ENCODE results near the gene TMEM270. TPM values are rescaled to one million over a fixed set of nuclear protein-coding genes. Genes with fewer than 3 reads are reported as not detected.

TMEM270 gene
- total RNA-seq, 6 donors from 2014 or later = not detected

GRCh38 chr7:73893342-73894101 is 32.6 kb downstream of the TMEM270 start:
- 69 to 74% methylated on average over 13 to 14 of the region's 22 CpGs for WGBS, 2 donors

DNA sequence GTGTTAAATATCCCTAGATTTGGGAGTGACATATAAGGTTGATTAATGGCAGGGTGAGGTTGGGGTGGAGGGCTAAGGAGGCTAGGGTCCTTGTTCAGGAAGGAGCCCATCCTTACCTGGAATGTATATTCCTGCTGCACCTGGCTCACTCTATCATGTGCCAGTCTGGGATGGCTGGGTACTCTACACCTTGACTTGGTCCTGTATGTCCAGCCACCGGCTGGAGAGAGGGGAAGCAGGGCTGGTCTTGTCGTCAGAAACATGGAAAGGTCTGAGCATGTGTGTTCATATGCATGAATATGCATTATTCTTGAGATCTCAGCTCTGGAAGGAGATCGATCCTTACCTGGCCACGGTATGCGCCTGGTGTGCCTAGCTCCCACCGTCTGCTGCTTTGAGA is 33.2 kb downstream of the TMEM270 start:
- ATAC-seq (ENCODE audit: low FRiP score in 2 of 2) (no peak), DNase-seq (no peak)
- Histone ChIP-seq H3K4me3 (no peak overlapping the region), H3K9me3 (no peaks in the 10 kb centered on the region), H3K27ac (peak overlapping the region; percentile 45 to 71 (median 66)), H3K27me3 (no peaks in the 10 kb centered on the region), H3K4me1 (peaks cover 0 to 21% (median 9%) of the 10 kb centered on the region in 4 donors), H3K36me3 (no peaks in the 10 kb centered on the region)
- TF ChIP-seq, protein P1, sequence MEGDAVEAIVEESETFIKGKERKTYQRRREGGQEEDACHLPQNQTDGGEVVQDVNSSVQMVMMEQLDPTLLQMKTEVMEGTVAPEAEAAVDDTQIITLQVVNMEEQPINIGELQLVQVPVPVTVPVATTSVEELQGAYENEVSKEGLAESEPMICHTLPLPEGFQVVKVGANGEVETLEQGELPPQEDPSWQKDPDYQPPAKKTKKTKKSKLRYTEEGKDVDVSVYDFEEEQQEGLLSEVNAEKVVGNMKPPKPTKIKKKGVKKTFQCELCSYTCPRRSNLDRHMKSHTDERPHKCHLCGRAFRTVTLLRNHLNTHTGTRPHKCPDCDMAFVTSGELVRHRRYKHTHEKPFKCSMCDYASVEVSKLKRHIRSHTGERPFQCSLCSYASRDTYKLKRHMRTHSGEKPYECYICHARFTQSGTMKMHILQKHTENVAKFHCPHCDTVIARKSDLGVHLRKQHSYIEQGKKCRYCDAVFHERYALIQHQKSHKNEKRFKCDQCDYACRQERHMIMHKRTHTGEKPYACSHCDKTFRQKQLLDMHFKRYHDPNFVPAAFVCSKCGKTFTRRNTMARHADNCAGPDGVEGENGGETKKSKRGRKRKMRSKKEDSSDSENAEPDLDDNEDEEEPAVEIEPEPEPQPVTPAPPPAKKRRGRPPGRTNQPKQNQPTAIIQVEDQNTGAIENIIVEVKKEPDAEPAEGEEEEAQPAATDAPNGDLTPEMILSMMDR (IDR thresholded peaks at IDR 0.05) = no peak
- TF ChIP-seq POLR2AphosphoS5 (IDR thresholded peaks at IDR 0.05) = no peak
- TF ChIP-seq POLR2A (IDR thresholded peaks at IDR 0.05) = no peak
- no peak for TF ChIP-seq EP300 (IDR thresholded peaks at IDR 0.05)
- WGBS, 2 donors = 83 to 88% methylated on average over 6 of the region's 6 CpGs

More at GRCh38 chr7:73893342-73894101, 32.6 kb downstream of the TMEM270 start:
- peak; percentile 44 to 61 for ATAC-seq (ENCODE audit: low FRiP score in 2 of 2)
- no peak overlapping the region for H3K4me3 ChIP-seq
- peaks cover 0 to 21% (median 9%) of the 10 kb centered on the region in 4 donors for H3K4me1 ChIP-seq
- H3K27me3 ChIP-seq = no peaks in the 10 kb centered on the region
- no peaks in the 10 kb centered on the region for H3K9me3 ChIP-seq
- TF ChIP-seq POLR2AphosphoS5 (IDR thresholded peaks at IDR 0.05) (peak in 1 of 2 donors; percentile 75), EP300 (IDR thresholded peaks at IDR 0.05) (peak in 2 of 4 donors; percentile 8 to 22), POLR2A (IDR thresholded peaks at IDR 0.05) (no peak)
- TF ChIP-seq, protein P1 (IDR thresholded peaks at IDR 0.05) = no peak
- DNase-seq = peak in 1 of 2 donors; percentile 86
- H3K27ac ChIP-seq = peak overlapping the region; percentile 45 to 71 (median 66)
- H3K36me3 ChIP-seq = no peaks in the 10 kb centered on the region

- peak overlapping the region; percentile 45 to 71 (median 66) for H3K27ac ChIP-seq
- no peaks in the 10 kb centered on the region for H3K36me3 ChIP-seq
- DNase-seq = peak; percentile 37 to 93
- peaks cover 0 to 21% (median 9%) of the 10 kb centered on the region in 4 donors for H3K4me1 ChIP-seq
- WGBS, 2 donors = 63 to 76% methylated on average over 12 to 14 of the region's 20 CpGs
- H3K4me3 ChIP-seq = no peak overlapping the region
- no peaks in the 10 kb centered on the region for H3K27me3 ChIP-seq
- peak; percentile 85 to 87 for ATAC-seq (ENCODE audit: low FRiP score in 2 of 2)
- H3K9me3 ChIP-seq = no peaks in the 10 kb centered on the region
- TF ChIP-seq POLR2A (IDR thresholded peaks at IDR 0.05) (no peak), POLR2AphosphoS5 (IDR thresholded peaks at IDR 0.05) (peak; percentile 84 to 85), EP300 (IDR thresholded peaks at IDR 0.05) (peak in 3 of 4 donors; percentile 2 to 63 (median 49))
- TF ChIP-seq, protein P1 (IDR thresholded peaks at IDR 0.05) = no peak
These were observed 34.0 kb downstream of the TMEM270 start for GRCh38 chr7:73894733-73895551.

DNA sequence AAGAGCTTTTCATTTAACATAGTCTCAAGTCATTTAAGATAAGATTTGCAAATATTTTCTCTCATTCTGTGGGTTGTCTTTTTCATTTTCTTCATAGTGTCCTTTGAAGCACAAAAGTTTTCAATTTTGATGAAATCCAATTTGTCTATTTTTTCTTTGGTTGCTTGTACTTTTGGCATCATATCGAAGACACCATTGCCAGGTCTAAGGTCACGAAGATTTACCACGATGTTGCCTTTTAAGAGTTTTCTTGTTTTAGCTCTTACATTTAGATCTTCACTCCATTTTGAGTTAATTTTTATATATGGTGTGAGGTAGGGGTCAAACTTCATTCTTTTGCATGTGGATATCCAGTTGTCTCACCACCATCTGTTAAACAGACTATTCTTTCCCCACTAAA is 34.7 kb downstream of the TMEM270 start:
- no peak for TF ChIP-seq POLR2AphosphoS5 (IDR thresholded peaks at IDR 0.05)
- TF ChIP-seq, protein P1 (IDR thresholded peaks at IDR 0.05) = no peak
- TF ChIP-seq EP300 (IDR thresholded peaks at IDR 0.05) = no peak
- TF ChIP-seq POLR2A (IDR thresholded peaks at IDR 0.05) = no peak
- H3K4me3 ChIP-seq = no peak overlapping the region
- ATAC-seq (ENCODE audit: low FRiP score in 2 of 2) (no peak), DNase-seq (no peak)
- H3K27me3 ChIP-seq = no peaks in the 10 kb centered on the region
- H3K27ac ChIP-seq = peak overlapping the region in 3 of 4 donors; percentile 11 to 51 (median 33)
- WGBS, 2 donors = 79 to 83% methylated on average over 3 of the region's 3 CpGs
- peaks cover 0 to 21% (median 9%) of the 10 kb centered on the region in 4 donors for H3K4me1 ChIP-seq
- H3K9me3 ChIP-seq = no peaks in the 10 kb centered on the region
- no peaks in the 10 kb centered on the region for H3K36me3 ChIP-seq
